ENCODE results near the gene PCGF3.
"Not testable (repeated sequence)": the region's sequence is repeated elsewhere in the genome, so short reads cannot be mapped to it uniquely, and the experiment has no call there.

Gene PCGF3

DNA sequence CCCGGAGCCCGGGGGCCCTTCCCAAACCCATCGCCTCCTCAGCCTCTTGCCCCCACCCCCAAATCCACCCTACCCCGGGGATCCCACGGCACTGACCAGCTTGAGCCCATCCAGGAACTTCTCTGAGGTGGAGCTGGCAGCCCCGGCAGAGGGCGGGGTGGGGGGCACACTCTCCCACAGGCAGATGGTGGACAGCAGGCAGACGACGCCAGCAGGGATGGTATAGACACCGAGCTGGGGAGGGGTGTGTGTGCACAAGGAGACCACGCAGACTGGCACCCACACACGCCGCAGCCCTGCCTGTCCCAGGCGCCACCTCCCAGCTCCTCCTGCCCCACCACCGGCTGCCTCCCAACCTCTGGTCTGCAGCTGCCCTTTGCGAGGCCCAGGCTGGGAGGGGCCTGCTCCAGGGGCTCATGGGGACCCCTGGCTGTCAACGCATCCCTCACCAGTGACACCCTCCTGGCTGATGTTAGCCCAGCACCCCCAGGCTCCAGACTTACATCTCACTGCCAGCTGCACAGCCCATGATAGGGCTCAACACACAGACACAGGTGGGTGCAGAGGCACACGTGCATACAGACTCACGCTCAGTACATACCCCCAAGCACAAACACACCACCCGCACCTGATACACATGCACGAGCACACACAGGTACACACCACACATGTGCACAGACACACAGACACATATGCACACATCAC is 20.9 kb upstream of the PCGF3 start:
- Mint-ChIP-seq H3K9me3 (no peaks in the 10 kb centered on the region), H3K4me1 (peaks cover 37% of the 10 kb centered on the region), H3K36me3 (no peaks in the 10 kb centered on the region), H3K27me3 (peaks cover 47% of the 10 kb centered on the region), H3K4me3 (no peak overlapping the region), H3K27ac (no peak overlapping the region)
- no peak for ATAC-seq

DNA sequence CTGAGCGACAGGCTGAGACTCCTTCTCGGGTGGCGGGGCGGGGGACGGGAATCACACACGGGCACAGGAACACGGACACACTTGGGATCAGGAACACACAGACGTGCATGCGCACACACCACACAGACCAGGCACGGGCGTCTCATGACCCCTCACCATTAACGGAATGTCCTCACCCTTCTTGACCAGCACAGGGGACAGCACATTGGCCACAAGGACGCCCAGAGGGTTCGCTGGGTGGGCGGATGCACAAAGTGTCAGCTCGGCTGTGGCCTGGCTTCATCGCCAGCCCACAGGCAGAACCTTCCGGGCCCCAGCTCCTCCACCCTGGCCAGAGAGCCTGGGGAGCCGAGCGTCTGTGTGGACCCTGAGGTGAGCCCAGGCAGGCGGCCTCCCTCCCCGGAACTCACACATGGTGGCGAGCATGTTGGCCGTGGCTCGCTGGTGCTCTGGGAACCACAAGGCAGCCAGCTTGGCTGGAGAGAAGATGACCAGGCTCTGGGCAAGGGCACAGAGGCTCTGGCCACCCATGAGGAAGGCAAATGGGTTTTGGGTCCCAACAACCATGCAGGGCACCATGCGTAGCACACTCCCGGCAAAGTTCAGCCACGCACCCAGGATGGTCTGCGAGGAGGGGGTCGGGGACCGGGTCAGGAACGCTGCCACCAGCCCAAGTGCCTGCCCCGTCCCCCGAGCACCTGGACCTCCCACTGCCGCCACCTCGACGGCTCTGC is 19.8 kb upstream of the PCGF3 start:
- Mint-ChIP-seq H3K27ac (no peak overlapping the region), H3K27me3 (peaks cover 47% of the 10 kb centered on the region), H3K4me1 (peaks cover 26% of the 10 kb centered on the region), H3K4me3 (no peak overlapping the region), H3K36me3 (no peaks in the 10 kb centered on the region), H3K9me3 (no peaks in the 10 kb centered on the region)
- ATAC-seq, result no peak

DNA sequence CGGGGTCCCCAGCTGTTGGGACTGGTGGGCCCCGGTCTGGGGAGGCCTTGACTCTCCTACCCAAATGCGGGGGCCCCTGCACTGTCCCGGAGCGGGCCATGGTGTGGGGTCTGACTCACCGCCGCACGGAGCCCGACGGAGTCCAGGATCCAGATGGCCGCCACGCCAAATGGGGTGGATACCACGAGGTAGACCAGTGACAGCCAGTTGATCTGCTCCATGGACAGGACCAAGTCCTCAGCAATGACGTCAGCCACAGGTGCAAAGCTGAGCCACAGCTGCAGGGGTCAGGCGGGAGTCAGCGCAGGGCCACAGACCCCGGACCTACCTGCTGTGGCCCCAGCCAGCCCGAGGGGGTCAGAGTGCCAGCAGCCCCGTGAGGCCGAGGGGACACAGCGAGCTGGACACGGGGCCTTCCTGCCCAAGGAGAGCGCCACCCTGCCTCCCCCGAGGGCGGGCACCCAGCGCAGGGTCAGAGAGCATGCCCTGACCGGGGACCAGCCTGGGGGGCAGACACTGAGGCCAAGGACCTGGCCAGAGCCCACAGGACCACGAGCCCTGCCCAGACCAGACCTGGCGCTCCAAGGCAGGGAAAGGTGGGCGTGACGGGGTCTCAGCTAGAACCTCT is 19.1 kb upstream of the PCGF3 start:
- no peaks in the 10 kb centered on the region for H3K9me3 Mint-ChIP-seq

DNA sequence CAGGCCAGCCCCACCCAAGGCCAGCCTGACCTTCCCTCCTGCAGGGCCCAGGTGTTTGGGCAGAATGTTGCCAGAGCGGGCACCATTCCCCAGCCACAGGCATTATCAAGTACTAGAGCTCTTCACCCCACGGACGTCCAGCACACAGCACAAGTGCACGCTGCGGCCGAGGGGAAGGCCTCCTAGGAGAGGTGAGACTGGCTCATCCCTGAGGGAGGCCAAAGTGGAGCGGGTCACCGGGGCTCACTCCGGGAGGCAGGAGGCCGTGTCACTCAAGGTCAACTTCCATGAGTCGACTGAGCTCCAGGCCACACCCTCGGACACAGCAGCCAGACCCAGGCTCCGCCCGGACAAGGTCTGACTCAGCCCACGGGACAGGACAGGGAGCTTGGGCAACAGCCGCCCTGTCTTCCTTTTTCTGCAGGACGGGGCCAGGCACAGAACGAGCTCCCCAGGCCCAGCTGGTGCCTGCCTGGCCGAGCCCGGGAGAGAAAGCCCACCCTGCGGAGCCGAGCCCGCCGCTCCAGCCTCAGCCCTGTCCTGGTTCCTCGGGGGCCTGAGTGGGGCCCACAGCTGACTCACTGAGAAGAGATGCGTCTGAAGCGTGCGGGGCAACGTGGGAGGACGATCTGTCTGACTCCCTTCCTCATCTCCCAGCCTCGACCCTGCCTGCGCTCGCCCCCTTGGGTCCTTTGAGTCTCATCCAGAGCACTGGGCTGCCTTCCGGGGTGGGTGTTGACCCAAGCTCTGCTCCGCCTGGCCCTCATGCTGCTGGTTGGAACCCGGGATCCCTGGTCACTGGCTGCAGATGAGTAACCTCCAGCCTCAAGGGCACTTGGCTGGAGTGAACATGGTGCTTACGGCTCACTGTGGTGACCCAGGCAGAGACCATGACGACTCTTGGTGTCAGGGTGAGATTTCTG is 18.3 kb upstream of the PCGF3 start:
- Mint-ChIP-seq H3K9me3 (no peaks in the 10 kb centered on the region), H3K4me3 (no peak overlapping the region), H3K4me1 (peaks cover 25% of the 10 kb centered on the region), H3K36me3 (no peaks in the 10 kb centered on the region), H3K27me3 (peaks cover 47% of the 10 kb centered on the region), H3K27ac (no peak overlapping the region)
- ATAC-seq, result no peak

More for the DNA sequence above, 19.1 kb upstream of the PCGF3 start:
- Mint-ChIP-seq H3K27me3 (peaks cover 47% of the 10 kb centered on the region), H3K36me3 (no peaks in the 10 kb centered on the region), H3K4me3 (no peak overlapping the region), H3K4me1 (peaks cover 25% of the 10 kb centered on the region), H3K27ac (no peak overlapping the region)
- no peak for ATAC-seq

DNA sequence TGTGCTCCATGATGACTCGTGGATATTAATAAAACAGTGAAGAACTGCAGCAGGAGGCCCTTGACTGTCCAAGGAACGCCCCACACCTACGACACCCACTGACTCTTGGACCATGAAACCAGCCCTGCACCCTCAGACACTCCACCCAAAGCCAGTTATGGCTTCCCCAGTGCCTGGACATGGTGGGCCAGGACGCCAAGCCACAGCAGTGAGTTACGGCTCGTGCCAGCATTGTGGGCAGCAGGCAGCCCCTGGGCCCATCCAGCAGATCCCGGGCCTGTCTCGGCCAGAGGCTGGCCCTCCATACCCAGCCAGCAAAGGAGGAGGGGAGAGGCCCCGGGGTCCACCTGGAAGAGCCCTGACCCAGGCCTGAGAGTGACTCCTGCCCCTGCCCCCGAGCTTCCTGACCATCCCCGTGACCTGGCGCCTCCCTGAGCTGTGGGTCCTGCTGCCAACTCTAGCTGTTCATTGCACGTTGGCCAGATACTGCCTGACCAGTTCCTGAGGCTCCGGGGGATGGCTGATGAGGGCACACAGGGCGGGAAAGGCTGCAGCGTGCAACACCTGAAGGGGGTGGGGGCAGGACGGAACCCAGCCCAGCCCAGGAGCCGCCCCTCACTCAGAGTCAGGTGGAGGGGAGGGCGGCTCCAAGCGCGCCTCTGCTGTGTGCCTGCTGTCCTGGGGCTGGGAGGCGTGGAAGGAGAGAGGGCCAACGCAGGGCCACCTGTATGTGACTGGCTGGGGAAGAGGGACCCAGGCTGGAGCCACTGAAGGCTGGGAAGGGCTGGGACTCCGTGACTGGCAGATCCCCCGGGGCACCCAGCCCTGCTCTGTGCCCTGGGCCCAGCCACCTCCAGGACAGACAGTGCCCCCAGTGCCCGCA is 17.4 kb upstream of the PCGF3 start:
- Mint-ChIP-seq H3K27ac (no peak overlapping the region), H3K27me3 (peaks cover 39% of the 10 kb centered on the region), H3K36me3 (no peaks in the 10 kb centered on the region), H3K9me3 (no peaks in the 10 kb centered on the region), H3K4me1 (peaks cover 17% of the 10 kb centered on the region), H3K4me3 (peak overlapping the region; percentile 47)
- peak; percentile 1 for ATAC-seq

DNA sequence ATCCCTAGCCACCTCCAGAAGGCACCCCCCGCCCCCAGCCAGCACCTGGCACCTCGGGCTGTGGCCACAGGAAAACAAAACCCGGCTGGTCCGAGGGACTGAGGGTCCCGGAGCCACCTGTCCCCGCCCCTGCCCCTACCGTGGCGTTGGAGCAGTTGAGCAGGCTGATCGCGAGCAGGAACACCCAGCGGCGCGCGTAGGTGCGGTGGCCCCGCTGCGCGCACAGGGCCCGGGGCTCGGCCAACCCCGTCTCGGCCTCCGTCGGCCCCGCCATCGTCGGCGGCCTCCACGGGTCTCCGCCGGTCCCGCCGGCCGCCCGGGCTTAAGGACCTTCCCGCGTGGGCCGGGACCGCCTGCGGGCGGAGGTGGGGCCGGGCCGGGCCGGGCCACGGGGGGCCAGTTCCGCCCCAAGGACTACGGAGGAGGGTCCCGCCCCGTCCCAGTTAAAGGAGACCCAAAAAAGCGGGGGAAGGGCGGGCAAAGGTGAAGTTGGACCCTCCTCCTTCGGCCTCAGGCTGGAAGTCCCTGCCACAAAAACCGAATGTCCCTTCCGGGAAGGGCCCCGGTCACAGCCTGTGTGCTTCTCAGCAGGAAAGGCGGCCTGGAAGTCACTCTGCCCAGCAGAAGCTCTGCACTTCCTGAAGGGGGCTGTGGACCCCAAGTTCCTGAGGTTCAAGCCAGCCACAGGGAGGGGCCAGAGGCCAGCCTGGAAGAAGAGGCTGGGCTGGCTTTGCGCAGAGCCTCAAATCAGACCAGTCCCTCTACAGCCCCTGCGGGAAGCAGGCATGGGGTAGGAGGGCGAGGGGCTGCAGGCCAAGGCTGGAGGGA is 16.6 kb upstream of the PCGF3 start, which contains the start of gene SLC49A3:
SLC49A3 (minus strand) TSS at position 298 of the 828 bp plus-strand sequence; CDS start at position 274, 24 bp downstream.
- H3K4me3 Mint-ChIP-seq, result peak within 1 kb of the TSS; percentile 47
- no peak within 1 kb of the TSS for H3K27ac Mint-ChIP-seq
- ATAC-seq, result peak; percentile 14
- peaks cover 8% of the 10 kb centered on the region for H3K4me1 Mint-ChIP-seq
- no peaks in the 10 kb centered on the region for H3K9me3 Mint-ChIP-seq
- H3K36me3 Mint-ChIP-seq, result no peaks in the 10 kb centered on the region
- peaks cover 30% of the 10 kb centered on the region for H3K27me3 Mint-ChIP-seq

DNA sequence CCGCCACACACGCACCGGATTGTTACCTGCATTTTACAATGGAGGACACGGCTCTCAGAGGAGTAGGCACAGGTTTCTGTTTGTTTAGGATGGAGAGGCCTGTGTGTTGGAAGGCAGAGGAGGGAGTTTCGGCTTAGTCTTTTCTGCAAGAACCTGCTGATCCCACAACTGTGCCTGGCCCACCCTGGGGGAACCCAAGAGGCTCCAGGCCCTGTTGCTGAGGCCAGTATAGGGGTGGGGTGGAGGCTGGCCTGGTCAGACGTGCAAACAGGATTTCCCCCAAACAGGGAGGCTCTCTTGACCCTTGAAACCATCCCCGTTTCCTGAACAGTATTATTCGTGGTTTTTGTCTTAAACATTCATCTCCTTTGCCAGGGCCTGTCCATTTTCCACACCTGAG is 15.9 kb upstream of the PCGF3 start:
- Mint-ChIP-seq H3K27me3 (peaks cover 27% of the 10 kb centered on the region), H3K9me3 (no peaks in the 10 kb centered on the region), H3K27ac (no peak overlapping the region), H3K36me3 (no peaks in the 10 kb centered on the region), H3K4me1 (peaks cover 7% of the 10 kb centered on the region), H3K4me3 (no peak overlapping the region)
- ATAC-seq, result no peak

DNA sequence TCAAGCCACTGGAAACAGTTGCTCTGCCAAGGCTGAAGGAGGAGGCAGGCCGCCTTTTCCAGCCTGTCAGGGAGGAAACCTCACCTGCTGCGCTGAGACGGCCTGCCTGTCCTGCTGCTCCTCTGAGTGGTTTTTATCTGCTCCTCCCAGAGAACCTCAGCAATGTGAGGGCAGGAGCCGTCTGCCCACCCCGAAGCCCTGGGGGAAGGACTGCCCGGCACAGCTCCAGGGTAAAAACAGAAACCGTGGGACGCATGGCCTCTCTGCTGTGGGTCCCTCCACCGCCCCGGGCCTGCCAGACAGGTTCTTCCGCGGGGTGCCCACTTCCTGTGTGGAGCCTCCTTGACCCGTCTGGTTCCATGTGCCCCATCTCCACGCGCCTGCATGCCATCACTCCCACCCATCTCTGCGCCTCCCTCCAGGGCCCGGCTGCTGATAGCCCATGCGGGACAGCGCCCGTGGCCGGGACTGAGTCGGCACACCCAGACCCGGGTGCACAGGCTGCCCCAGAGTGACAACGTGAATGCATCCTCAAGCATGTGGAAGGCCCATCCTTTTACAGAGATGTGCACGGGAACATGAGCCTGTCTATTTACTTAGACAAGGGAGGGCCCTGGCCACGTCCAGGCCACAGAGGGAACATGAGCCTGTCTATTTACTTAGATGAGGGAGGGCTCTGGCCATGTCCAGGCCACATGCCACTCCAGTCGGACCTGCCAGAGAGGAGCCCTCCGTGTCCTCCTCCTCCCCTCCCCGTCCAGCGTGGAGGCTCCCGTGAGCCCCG is 12.7 kb upstream of the PCGF3 start:
- Mint-ChIP-seq H3K4me1 (peaks cover under 1% of the 10 kb centered on the region), H3K27ac (no peak overlapping the region), H3K4me3 (no peak overlapping the region), H3K9me3 (peaks cover 3% of the 10 kb centered on the region), H3K27me3 (peaks cover 6% of the 10 kb centered on the region), H3K36me3 (no peaks in the 10 kb centered on the region)
- ATAC-seq, result no peak

DNA sequence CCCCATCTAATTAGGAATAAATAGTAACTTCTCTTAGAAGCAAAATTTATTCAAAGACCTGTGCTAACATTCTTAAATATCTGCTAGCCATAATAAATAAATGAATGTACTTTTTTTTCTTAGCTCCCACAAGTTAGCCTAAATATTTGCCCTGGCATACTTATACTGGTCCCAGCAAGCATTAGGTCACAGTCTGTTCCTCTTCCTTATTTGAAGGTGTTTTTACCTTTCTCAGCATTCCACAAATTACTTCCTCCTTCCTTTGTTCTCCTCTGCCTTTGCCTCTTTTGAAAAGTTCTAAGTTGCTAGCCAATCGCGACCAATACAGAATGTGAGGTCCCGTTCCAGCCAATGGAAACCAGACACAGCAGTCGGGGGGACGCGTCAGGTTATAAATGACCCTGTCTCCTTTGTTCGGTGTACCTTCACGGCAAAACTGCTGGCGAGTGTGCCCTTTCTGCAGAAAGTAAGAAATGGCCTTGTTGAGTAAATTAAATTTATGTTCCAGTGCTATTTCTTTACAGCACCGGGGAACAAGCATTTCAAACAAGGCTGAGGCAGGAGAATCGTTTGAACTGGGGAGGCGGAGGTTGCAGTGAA is 11.2 kb upstream of the PCGF3 start:
- H3K9me3 Mint-ChIP-seq, H3K27me3 Mint-ChIP-seq, H3K27ac Mint-ChIP-seq, ATAC-seq, H3K36me3 Mint-ChIP-seq, H3K4me3 Mint-ChIP-seq: not testable (repeated sequence)
- H3K4me1 Mint-ChIP-seq, result peaks cover 11% of the 10 kb centered on the region

DNA sequence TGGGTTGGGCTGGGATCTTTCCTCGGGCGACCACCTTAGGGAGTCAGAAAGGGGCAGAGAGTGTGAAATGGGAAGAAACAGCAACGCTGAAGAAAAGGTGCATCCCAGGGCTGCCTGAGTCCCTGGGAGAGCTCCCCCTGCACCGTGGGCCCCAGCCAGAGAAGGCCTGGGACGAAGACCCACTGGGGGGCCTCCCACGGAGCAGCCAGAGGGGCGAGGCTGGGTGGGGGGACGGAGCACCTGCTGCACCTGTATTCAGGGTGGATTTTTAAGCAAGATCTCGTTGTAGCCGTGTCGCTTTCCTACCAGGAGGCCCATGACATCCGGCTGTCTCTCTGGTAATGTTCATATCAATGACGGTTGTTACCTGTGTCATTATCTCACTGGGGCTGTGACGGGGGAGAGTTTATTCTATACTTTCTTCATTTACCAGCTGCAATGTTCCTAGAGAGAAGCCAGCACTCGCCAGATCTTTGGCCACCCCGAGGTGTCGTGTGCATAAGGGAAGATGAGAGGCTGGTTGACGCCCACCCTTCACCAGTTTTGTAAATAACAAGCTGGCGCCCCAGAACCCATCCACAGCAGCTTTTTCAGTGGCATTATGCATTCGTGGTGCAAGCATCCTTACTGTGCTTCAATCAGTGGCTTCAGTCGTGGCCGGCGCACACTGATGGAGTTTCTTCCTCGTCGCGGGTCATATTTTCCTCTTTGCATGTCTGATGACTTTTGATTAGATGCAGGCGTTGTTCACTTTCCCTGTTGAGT is 5.6 kb upstream of the PCGF3 start:
- H3K4me1 Mint-ChIP-seq, result peaks cover 37% of the 10 kb centered on the region
- ATAC-seq, result no peak
- H3K9me3 Mint-ChIP-seq, result peaks cover 6% of the 10 kb centered on the region
- no peak overlapping the region for H3K4me3 Mint-ChIP-seq
- peak overlapping the region; percentile 85 for H3K27ac Mint-ChIP-seq
- H3K27me3 Mint-ChIP-seq, result no peaks in the 10 kb centered on the region
- no peaks in the 10 kb centered on the region for H3K36me3 Mint-ChIP-seq

DNA sequence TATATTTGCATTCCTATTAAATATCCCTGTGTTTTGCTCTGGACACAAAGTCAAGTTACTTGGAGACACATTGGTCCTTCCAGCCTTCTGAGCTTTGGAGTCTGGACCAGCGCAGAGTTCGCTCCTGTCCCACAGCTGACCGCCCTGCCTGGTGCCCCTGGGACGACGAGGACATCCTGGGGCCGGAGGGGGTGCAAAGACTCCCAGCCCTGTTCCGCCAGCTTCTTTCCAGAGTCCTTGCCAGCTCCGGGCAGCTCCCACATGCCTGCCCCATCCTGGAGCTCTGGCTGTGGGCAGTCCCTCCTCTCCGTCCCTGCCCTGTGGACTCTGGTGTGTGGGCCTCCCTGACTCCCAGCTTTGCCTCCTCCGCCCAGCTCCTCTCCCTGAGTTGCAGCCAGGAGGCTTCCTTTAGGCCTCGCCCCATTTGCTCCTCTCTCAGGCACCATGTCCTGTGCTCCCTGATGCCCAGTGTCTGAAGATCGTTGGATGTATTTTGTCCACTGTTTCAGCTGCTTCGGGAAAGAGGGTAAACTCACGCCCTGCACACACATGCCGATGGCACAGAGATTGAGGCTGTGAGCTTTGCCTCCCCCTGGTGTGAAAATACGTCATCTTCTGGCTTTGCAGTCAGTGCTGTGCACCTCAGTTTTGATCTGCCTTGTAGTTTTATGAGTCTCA is 4.9 kb upstream of the PCGF3 start:
- peak overlapping the region; percentile 85 for H3K27ac Mint-ChIP-seq
- H3K4me3 Mint-ChIP-seq, result no peak overlapping the region

More for the DNA sequence above, 4.9 kb upstream of the PCGF3 start:
- peaks cover 6% of the 10 kb centered on the region for H3K9me3 Mint-ChIP-seq
- no peaks in the 10 kb centered on the region for H3K36me3 Mint-ChIP-seq
- ATAC-seq, result no peak
- H3K27me3 Mint-ChIP-seq, result no peaks in the 10 kb centered on the region
- peaks cover 43% of the 10 kb centered on the region for H3K4me1 Mint-ChIP-seq

All from stimulated activated memory B cell treated with anti-CD40 and anti-IgM and Interleukin-4, amounts not matched to agents 10 μg/mL and 1 μg/mL and 100 μg/mL, for 72 hours (primary cell).